Endothelial cell (in vitro differentiated cells): ENCODE results near the gene DLGAP5. TPM values are rescaled to one million over a fixed set of nuclear protein-coding genes. Genes with fewer than 3 reads are reported as not detected.

Experiments used
- DNase-seq: peaks from one replicate; pipeline ENCODE4 v3.0.0; 2021; ENCODE audit warnings: low spot score
- H3K27ac Mint-ChIP-seq: one replicate; pipeline ENCODE4 v1.8.0; 2021; ENCODE audit warnings: mixed read lengths, inconsistent platforms; ENCODE audit not compliant: unreplicated experiment
- H3K27me3 Mint-ChIP-seq: one replicate; pipeline ENCODE4 v1.8.0; 2021; ENCODE audit warnings: mild to moderate bottlenecking, moderate library complexity, mixed read lengths, inconsistent platforms; ENCODE audit not compliant: unreplicated experiment
- H3K36me3 Mint-ChIP-seq: one replicate; pipeline ENCODE4 v1.8.0; 2021; ENCODE audit warnings: mild to moderate bottlenecking, low read depth, mixed read lengths, inconsistent platforms; ENCODE audit not compliant: unreplicated experiment
- H3K4me1 Mint-ChIP-seq: one replicate; pipeline ENCODE4 v1.8.0; 2021; ENCODE audit warnings: mild to moderate bottlenecking, mixed read lengths, inconsistent platforms; ENCODE audit not compliant: unreplicated experiment
- H3K4me3 Mint-ChIP-seq: one replicate; pipeline ENCODE4 v1.8.0; 2021; ENCODE audit warnings: mild to moderate bottlenecking, mixed read lengths, inconsistent platforms; ENCODE audit not compliant: unreplicated experiment
- H3K9me3 Mint-ChIP-seq: one replicate; pipeline ENCODE4 v1.8.0; 2021; ENCODE audit warnings: mixed read lengths, inconsistent platforms; ENCODE audit not compliant: unreplicated experiment
- total RNA-seq: library from RNA; stranded (reverse); fragmentation: NEBNext Ultra II Directional; extraction: Animal tissue kit (Norgen Biotek cat#: 25700); gene quantifications from one replicate; pipeline ENCODE4 v1.2.1, GENCODE V29; 2021; ENCODE audit not compliant: unreplicated experiment
- TF ChIP-seq, protein P1 (sequence below): fragments of 200-600 bp; sonication (generic); IDR thresholded peaks from one replicate; pipeline ENCODE4 v1.5.0; 2021; ENCODE audit warnings: antibody characterized with exemption; ENCODE audit not compliant: unreplicated experiment

DLGAP5 gene
- total RNA-seq, 1 donor from 2014 or later = 12.8 TPM

- H3K4me1 Mint-ChIP-seq = no peaks in the 10 kb centered on the region
Measured at GRCh38 chr14:55131370-55132137, 59.8 kb downstream of the DLGAP5 start.

GRCh38 chr14:55130196-55130550, 61.2 kb downstream of the DLGAP5 start:
- no peaks in the 10 kb centered on the region for H3K4me1 Mint-ChIP-seq

More at GRCh38 chr14:55131370-55132137, 59.8 kb downstream of the DLGAP5 start:
- DNase-seq = no peak
- Mint-ChIP-seq H3K36me3 (no peaks in the 10 kb centered on the region), H3K9me3 (no peaks in the 10 kb centered on the region), H3K27me3 (peaks cover 10% of the 10 kb centered on the region), H3K27ac (no peak overlapping the region), H3K4me3 (no peak overlapping the region)
- TF ChIP-seq, protein P1, sequence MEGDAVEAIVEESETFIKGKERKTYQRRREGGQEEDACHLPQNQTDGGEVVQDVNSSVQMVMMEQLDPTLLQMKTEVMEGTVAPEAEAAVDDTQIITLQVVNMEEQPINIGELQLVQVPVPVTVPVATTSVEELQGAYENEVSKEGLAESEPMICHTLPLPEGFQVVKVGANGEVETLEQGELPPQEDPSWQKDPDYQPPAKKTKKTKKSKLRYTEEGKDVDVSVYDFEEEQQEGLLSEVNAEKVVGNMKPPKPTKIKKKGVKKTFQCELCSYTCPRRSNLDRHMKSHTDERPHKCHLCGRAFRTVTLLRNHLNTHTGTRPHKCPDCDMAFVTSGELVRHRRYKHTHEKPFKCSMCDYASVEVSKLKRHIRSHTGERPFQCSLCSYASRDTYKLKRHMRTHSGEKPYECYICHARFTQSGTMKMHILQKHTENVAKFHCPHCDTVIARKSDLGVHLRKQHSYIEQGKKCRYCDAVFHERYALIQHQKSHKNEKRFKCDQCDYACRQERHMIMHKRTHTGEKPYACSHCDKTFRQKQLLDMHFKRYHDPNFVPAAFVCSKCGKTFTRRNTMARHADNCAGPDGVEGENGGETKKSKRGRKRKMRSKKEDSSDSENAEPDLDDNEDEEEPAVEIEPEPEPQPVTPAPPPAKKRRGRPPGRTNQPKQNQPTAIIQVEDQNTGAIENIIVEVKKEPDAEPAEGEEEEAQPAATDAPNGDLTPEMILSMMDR = no peak

DNA sequence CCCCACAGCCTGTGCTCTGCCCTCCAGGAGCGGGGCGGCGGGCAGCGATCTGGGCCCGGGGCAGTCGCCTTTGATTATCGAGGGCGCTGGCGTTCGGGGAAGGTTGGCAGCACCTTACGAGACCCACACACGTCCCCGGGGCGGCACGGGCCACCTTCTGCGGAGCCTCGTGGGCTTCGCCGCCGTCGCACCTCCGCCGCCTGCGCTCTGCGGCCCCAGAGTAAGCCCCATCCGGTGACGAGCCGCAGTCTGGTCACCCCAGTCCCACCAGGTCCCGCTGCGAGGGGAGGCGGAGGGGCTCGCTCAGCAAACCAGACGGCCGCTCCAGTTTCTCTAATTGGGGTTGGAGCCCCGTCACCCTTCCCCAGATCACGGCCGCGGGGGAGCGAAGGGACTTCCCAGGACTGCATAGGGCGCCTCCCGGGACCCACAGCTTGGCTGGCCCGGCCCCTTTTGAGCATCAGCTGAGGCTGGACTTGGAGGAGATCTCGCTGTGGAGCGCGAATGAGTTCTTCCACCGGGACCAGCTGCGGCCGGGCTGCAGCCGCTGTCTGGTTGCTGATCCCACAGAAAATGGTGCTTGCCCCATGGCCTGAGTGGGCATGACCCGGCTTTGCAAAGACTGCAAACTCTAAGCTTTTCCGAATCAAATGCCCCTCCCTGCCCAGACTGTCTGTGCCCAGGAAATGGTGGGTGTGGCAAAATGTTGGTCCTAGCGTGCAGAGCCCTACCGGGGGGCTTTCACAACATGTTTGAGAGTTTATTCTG, 61.8 kb downstream of the DLGAP5 start:
- TF ChIP-seq, protein P1 = no peak
- H3K9me3 Mint-ChIP-seq = no peaks in the 10 kb centered on the region
- no peak overlapping the region for H3K27ac Mint-ChIP-seq
- H3K4me3 Mint-ChIP-seq = peak overlapping the region; percentile 74
- H3K27me3 Mint-ChIP-seq = peaks cover 10% of the 10 kb centered on the region
- DNase-seq = peak; percentile 39
- no peaks in the 10 kb centered on the region for H3K36me3 Mint-ChIP-seq
- H3K4me1 Mint-ChIP-seq = no peaks in the 10 kb centered on the region

More at GRCh38 chr14:55130196-55130550, 61.2 kb downstream of the DLGAP5 start:
- H3K27ac Mint-ChIP-seq = no peak overlapping the region
- H3K36me3 Mint-ChIP-seq = no peaks in the 10 kb centered on the region
- TF ChIP-seq, protein P1 = no peak
- no peaks in the 10 kb centered on the region for H3K9me3 Mint-ChIP-seq
- DNase-seq = no peak
- H3K4me3 Mint-ChIP-seq = peak overlapping the region; percentile 74
- H3K27me3 Mint-ChIP-seq = peaks cover 10% of the 10 kb centered on the region

DNA sequence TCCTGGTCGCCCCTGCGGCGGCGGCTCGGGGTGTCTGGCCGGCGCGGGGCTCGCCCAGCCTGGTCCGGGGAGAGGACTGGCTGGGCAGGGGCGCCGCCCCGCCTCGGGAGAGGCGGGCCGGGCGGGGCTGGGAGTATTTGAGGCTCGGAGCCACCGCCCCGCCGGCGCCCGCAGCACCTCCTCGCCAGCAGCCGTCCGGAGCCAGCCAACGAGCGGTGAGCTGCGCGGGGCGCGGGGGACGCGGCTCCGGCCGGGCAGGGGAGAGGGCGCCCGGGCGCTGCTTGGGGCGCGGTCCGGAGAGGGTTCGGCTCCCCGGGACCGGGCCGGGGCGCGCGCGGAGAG, 62.3 kb downstream of the DLGAP5 start, which contains the start of gene LGALS3:
Gene LGALS3 (plus strand): TSS at position 167 of the 342 bp plus-strand sequence. CDS start 8,122 bp downstream, outside the sequence.
- H3K4me3 Mint-ChIP-seq = peak within 1 kb of the TSS; percentile 74
- H3K4me1 Mint-ChIP-seq = no peaks in the 10 kb centered on the region
- H3K27me3 Mint-ChIP-seq = peaks cover 10% of the 10 kb centered on the region
- no peaks in the 10 kb centered on the region for H3K9me3 Mint-ChIP-seq
- DNase-seq = peak; percentile 23
- H3K27ac Mint-ChIP-seq = no peak within 1 kb of the TSS
- no peaks in the 10 kb centered on the region for H3K36me3 Mint-ChIP-seq
- TF ChIP-seq, protein P1 = no peak
